ENCODE data around the gene OR10AG1. TPM values are rescaled to one million over a fixed set of nuclear protein-coding genes. Genes with fewer than 3 reads are reported as not detected.

The OR10AG1 gene
- not detected for total RNA-seq

- Mint-ChIP-seq H3K4me1 (ENCODE audit: low read depth) (no peaks in the 10 kb centered on the region), H3K9me3 (peaks cover 11% of the 10 kb centered on the region), H3K4me3 (no peak within 1 kb of the TSS), H3K27me3 (ENCODE audit: low read depth) (no peaks in the 10 kb centered on the region), H3K27ac (no peak within 1 kb of the TSS), H3K36me3 (ENCODE audit: low read depth) (no peaks in the 10 kb centered on the region)
- CTCF ChIA-PET: no interaction called here
- intact Hi-C loops (cut with micrococcal nuclease): no loop called here
- DNase-seq: no peak
These were observed at the start of gene OR10AG1 for GRCh38 chr11:55969845-55970244. Gene OR10AG1 (minus strand): TSS chr11:55969945. CDS start chr11:55969907, 38 bp downstream.

- no peaks in the 10 kb centered on the region for H3K27me3 Mint-ChIP-seq (ENCODE audit: low read depth)
- H3K4me1 Mint-ChIP-seq (ENCODE audit: low read depth): no peaks in the 10 kb centered on the region
- intact Hi-C loops (cut with micrococcal nuclease): no loop called here
- H3K27ac Mint-ChIP-seq: no peak overlapping the region
- CTCF ChIA-PET: no interaction called here
- H3K4me3 Mint-ChIP-seq: no peak overlapping the region
- peaks cover 1% of the 10 kb centered on the region for H3K36me3 Mint-ChIP-seq (ENCODE audit: low read depth)
- peaks cover 10% of the 10 kb centered on the region for H3K9me3 Mint-ChIP-seq
- DNase-seq: no peak
These were observed 44.1 kb upstream of the OR10AG1 start for GRCh38 chr11:56013805-56014204.

GRCh38 chr11:56010716-56011115 lies 41.0 kb upstream of the OR10AG1 start:
- Mint-ChIP-seq H3K27me3 (ENCODE audit: low read depth) (no peaks in the 10 kb centered on the region), H3K36me3 (ENCODE audit: low read depth) (peaks cover 1% of the 10 kb centered on the region), H3K4me1 (ENCODE audit: low read depth) (no peaks in the 10 kb centered on the region), H3K27ac (no peak overlapping the region), H3K4me3 (no peak overlapping the region), H3K9me3 (peaks cover 6% of the 10 kb centered on the region)
- CTCF ChIA-PET: no interaction called here
- no peak for DNase-seq
- intact Hi-C loops (cut with micrococcal nuclease): no loop called here

GRCh38 chr11:55994525-55994924 lies 24.8 kb upstream of the OR10AG1 start, which contains the start of gene OR5F1:
Gene OR5F1 (minus strand): TSS chr11:55994625. CDS start chr11:55994625, 0 bp downstream.
- no peaks in the 10 kb centered on the region for H3K27me3 Mint-ChIP-seq (ENCODE audit: low read depth)
- no peaks in the 10 kb centered on the region for H3K36me3 Mint-ChIP-seq (ENCODE audit: low read depth)
- peaks cover 4% of the 10 kb centered on the region for H3K9me3 Mint-ChIP-seq
- intact Hi-C loops (cut with micrococcal nuclease): no loop called here
- no peak within 1 kb of the TSS for H3K4me3 Mint-ChIP-seq
- CTCF ChIA-PET: no interaction called here
- no peak for DNase-seq
- no peaks in the 10 kb centered on the region for H3K4me1 Mint-ChIP-seq (ENCODE audit: low read depth)
- no peak within 1 kb of the TSS for H3K27ac Mint-ChIP-seq

GRCh38 chr11:55970935-55971334 lies 1.2 kb upstream of the OR10AG1 start:
- Mint-ChIP-seq H3K9me3 (peaks cover 9% of the 10 kb centered on the region), H3K27ac (no peak overlapping the region), H3K36me3 (ENCODE audit: low read depth) (no peaks in the 10 kb centered on the region), H3K4me3 (no peak overlapping the region), H3K4me1 (ENCODE audit: low read depth) (no peaks in the 10 kb centered on the region), H3K27me3 (ENCODE audit: low read depth) (no peaks in the 10 kb centered on the region)
- intact Hi-C loops (cut with micrococcal nuclease): no loop called here
- CTCF ChIA-PET: no interaction called here
- DNase-seq: no peak

- H3K9me3 Mint-ChIP-seq: peaks cover 11% of the 10 kb centered on the region
- no peaks in the 10 kb centered on the region for H3K4me1 Mint-ChIP-seq (ENCODE audit: low read depth)
- H3K4me3 Mint-ChIP-seq: no peak overlapping the region
- intact Hi-C loops (cut with micrococcal nuclease): no loop called here
- H3K36me3 Mint-ChIP-seq (ENCODE audit: low read depth): no peaks in the 10 kb centered on the region
- CTCF ChIA-PET: no interaction called here
- no peak overlapping the region for H3K27ac Mint-ChIP-seq
- H3K27me3 Mint-ChIP-seq (ENCODE audit: low read depth): no peaks in the 10 kb centered on the region
- DNase-seq: no peak
These were observed 1.8 kb downstream of the OR10AG1 start for GRCh38 chr11:55967914-55968313.

- Mint-ChIP-seq H3K4me3 (no peak overlapping the region), H3K36me3 (ENCODE audit: low read depth) (no peaks in the 10 kb centered on the region), H3K27ac (no peak overlapping the region), H3K4me1 (ENCODE audit: low read depth) (no peaks in the 10 kb centered on the region), H3K9me3 (peaks cover 5% of the 10 kb centered on the region), H3K27me3 (ENCODE audit: low read depth) (no peaks in the 10 kb centered on the region)
- DNase-seq: no peak
- intact Hi-C loops (cut with micrococcal nuclease): no loop called here
- CTCF ChIA-PET: no interaction called here
These were observed 3.4 kb downstream of the OR10AG1 start for GRCh38 chr11:55966391-55966790.

GRCh38 chr11:55956521-55956920 lies 13.2 kb downstream of the OR10AG1 start:
- H3K9me3 Mint-ChIP-seq: peaks cover 6% of the 10 kb centered on the region
- no peak overlapping the region for H3K4me3 Mint-ChIP-seq
- no peak overlapping the region for H3K27ac Mint-ChIP-seq
- DNase-seq: no peak
- CTCF ChIA-PET: interaction anchor here (0.6 kb wide), 2 partner anchors 40 to 58 kb away, joined by 3 read pairs; no protein-coding TSS in a partner anchor
- no peaks in the 10 kb centered on the region for H3K4me1 Mint-ChIP-seq (ENCODE audit: low read depth)
- no peaks in the 10 kb centered on the region for H3K27me3 Mint-ChIP-seq (ENCODE audit: low read depth)
- no peaks in the 10 kb centered on the region for H3K36me3 Mint-ChIP-seq (ENCODE audit: low read depth)
- intact Hi-C loops (cut with micrococcal nuclease): no loop called here

- CTCF ChIA-PET: no interaction called here
- Mint-ChIP-seq H3K27me3 (ENCODE audit: low read depth) (no peaks in the 10 kb centered on the region), H3K36me3 (ENCODE audit: low read depth) (no peaks in the 10 kb centered on the region), H3K4me1 (ENCODE audit: low read depth) (no peaks in the 10 kb centered on the region), H3K9me3 (peaks cover 2% of the 10 kb centered on the region), H3K4me3 (no peak overlapping the region), H3K27ac (no peak overlapping the region)
- intact Hi-C loops (cut with micrococcal nuclease): no loop called here
- no peak for DNase-seq
These were observed 20.4 kb downstream of the OR10AG1 start for GRCh38 chr11:55949330-55949729.

- CTCF ChIA-PET: no interaction called here
- no peaks in the 10 kb centered on the region for H3K9me3 Mint-ChIP-seq
These were observed 26.9 kb downstream of the OR10AG1 start for GRCh38 chr11:55942785-55943392.

GRCh38 chr11:55936300-55936699 lies 33.4 kb downstream of the OR10AG1 start, which contains the start of gene OR5I1:
Gene OR5I1 (minus strand): TSS chr11:55936400. CDS start chr11:55936400, 0 bp downstream.
- CTCF ChIA-PET: no interaction called here
- H3K4me1 Mint-ChIP-seq (ENCODE audit: low read depth): no peaks in the 10 kb centered on the region
- no peak within 1 kb of the TSS for H3K27ac Mint-ChIP-seq
- no peaks in the 10 kb centered on the region for H3K27me3 Mint-ChIP-seq (ENCODE audit: low read depth)
- H3K9me3 Mint-ChIP-seq: no peaks in the 10 kb centered on the region
- intact Hi-C loops (cut with micrococcal nuclease): no loop called here
- no peak within 1 kb of the TSS for H3K4me3 Mint-ChIP-seq
- H3K36me3 Mint-ChIP-seq (ENCODE audit: low read depth): no peaks in the 10 kb centered on the region
- no peak for DNase-seq

More at GRCh38 chr11:55942785-55943392, 26.9 kb downstream of the OR10AG1 start:
- H3K4me3 Mint-ChIP-seq: no peak overlapping the region
- DNase-seq: no peak
- no peaks in the 10 kb centered on the region for H3K4me1 Mint-ChIP-seq (ENCODE audit: low read depth)
- H3K36me3 Mint-ChIP-seq (ENCODE audit: low read depth): no peaks in the 10 kb centered on the region
- intact Hi-C loops (cut with micrococcal nuclease): loop anchor here (1.0 to 2.0 kb wide), 2 partner anchors 840 to 1306 kb away; no protein-coding TSS in a partner anchor
- H3K27me3 Mint-ChIP-seq (ENCODE audit: low read depth): no peaks in the 10 kb centered on the region
- no peak overlapping the region for H3K27ac Mint-ChIP-seq

GRCh38 chr11:55920537-55920936 lies 49.2 kb downstream of the OR10AG1 start:
- H3K9me3 Mint-ChIP-seq: peaks cover 19% of the 10 kb centered on the region
- intact Hi-C loops (cut with micrococcal nuclease): no loop called here
- CTCF ChIA-PET: no interaction called here
- H3K4me3 Mint-ChIP-seq: no peak overlapping the region
- no peaks in the 10 kb centered on the region for H3K4me1 Mint-ChIP-seq (ENCODE audit: low read depth)
- H3K27ac Mint-ChIP-seq: no peak overlapping the region
- no peak for DNase-seq
- H3K27me3 Mint-ChIP-seq (ENCODE audit: low read depth): no peaks in the 10 kb centered on the region
- no peaks in the 10 kb centered on the region for H3K36me3 Mint-ChIP-seq (ENCODE audit: low read depth)
